Immature natural killer cell (primary cell): ENCODE results near the gene XYLT2. TPM values are rescaled to one million over a fixed set of nuclear protein-coding genes. Genes with fewer than 3 reads are reported as not detected.

Experiments
- DNase-seq, 3 donors: peaks; one replicate each; pipeline ENCODE4 v3.0.0; 2022; ENCODE audit warnings: mixed read lengths in 1 of 3
- H3K27ac Mint-ChIP-seq, 6 donors: one replicate each; pipeline ENCODE4 v1.8.0; 2020; ENCODE audit warnings: mixed read lengths in 6 of 6, mild to moderate bottlenecking in 5 of 6, inconsistent platforms in 4 of 6, moderate library complexity in 3 of 6
- H3K27me3 Mint-ChIP-seq, 3 donors: one replicate each; pipeline ENCODE4 v1.8.0; 2020 to 2021; ENCODE audit warnings: low read depth in 3 of 3, mild to moderate bottlenecking in 3 of 3, mixed read lengths in 3 of 3, moderate library complexity in 3 of 3, inconsistent platforms in 1 of 3
- H3K36me3 Mint-ChIP-seq, 3 donors: one replicate each; pipeline ENCODE4 v1.8.0; 2020; ENCODE audit warnings: mixed read lengths in 3 of 3, inconsistent platforms in 2 of 3, mild to moderate bottlenecking in 2 of 3
- H3K4me1 Mint-ChIP-seq, 2 donors: one replicate each; pipeline ENCODE4 v1.8.0; 2020; ENCODE audit warnings: inconsistent platforms in 2 of 2, mild to moderate bottlenecking in 2 of 2, mixed read lengths in 2 of 2, moderate library complexity in 1 of 2
- H3K4me3 Mint-ChIP-seq, 5 donors: one replicate each; pipeline ENCODE4 v1.8.0; 2020; ENCODE audit warnings: mild to moderate bottlenecking in 5 of 5, mixed read lengths in 5 of 5, inconsistent platforms in 3 of 5, moderate library complexity in 3 of 5
- H3K9me3 Mint-ChIP-seq, 6 donors: one replicate each; pipeline ENCODE4 v1.8.0; 2020; ENCODE audit warnings: mild to moderate bottlenecking in 6 of 6, mixed read lengths in 6 of 6, inconsistent platforms in 4 of 6, moderate library complexity in 3 of 6
- polyA plus RNA-seq, 3 donors: library from polyadenylated mRNA; unstranded; fragments of 300-500 nt; fragmentation: Illumina TruSeq; gene quantifications; one replicate each; pipeline ENCODE4 v1.2.3, GENCODE V29; 2021

The XYLT2 gene
- polyA plus RNA-seq, 3 donors from 2014 or later = 6.8 to 17.4 (median 7.1) TPM

GRCh38 chr17:50358177-50358576, 12.3 kb downstream of the XYLT2 start:
- peaks cover 8 to 10% of the 10 kb centered on the region in 2 donors for H3K4me1 Mint-ChIP-seq
- no peak for DNase-seq
- no peak overlapping the region for H3K27ac Mint-ChIP-seq

DNA sequence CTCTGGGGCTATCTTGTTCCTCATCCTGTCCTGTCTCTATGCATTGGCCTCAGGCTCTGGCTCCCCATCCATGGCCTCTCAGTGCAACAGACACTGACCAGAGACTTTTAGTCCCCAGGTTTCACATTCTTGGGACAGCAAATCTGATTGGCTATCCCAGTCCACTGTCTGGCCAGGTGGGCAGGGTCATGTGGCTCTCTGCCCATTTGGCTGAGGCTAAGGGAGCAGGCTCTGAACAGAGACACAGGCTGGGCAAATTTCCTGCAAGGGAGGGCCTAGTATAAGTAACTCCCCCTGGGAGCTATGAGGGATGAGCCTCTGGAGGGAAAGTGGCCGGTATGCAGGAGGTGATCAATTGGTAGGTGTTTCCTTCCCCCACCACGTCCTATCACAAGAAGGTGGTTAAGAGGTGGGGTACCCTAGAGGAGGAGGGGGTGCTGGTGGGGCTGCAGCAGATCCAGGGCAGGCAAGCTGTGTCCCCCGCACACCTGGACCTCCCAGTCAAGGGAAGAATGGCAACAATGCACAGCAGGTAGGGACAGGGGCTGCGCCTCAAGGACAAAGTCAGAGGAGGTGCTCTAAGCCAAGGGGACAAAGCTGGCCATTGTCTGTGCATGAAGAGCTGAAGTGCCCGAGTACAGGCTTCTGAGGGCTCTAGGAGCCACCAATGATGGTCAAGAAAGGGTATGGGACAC, 13.2 kb downstream of the XYLT2 start:
- Mint-ChIP-seq H3K27me3 (peaks cover 0 to 3% (median 0%) of the 10 kb centered on the region in 3 donors), H3K27ac (peak overlapping the region in 4 of 6 donors; percentile 12 to 71 (median 36))

More at GRCh38 chr17:50358177-50358576, 12.3 kb downstream of the XYLT2 start:
- peaks cover 0 to 3% (median 0%) of the 10 kb centered on the region in 3 donors for H3K27me3 Mint-ChIP-seq
- no peak overlapping the region for H3K4me3 Mint-ChIP-seq
- peaks cover 0 to 8% (median 0%) of the 10 kb centered on the region in 3 donors for H3K36me3 Mint-ChIP-seq
- no peaks in the 10 kb centered on the region for H3K9me3 Mint-ChIP-seq

GRCh38 chr17:50359998-50360461, 14.1 kb downstream of the XYLT2 start:
- Mint-ChIP-seq H3K27me3 (peaks cover 0 to 3% (median 0%) of the 10 kb centered on the region in 3 donors), H3K36me3 (peaks cover 0 to 8% (median 0%) of the 10 kb centered on the region in 3 donors), H3K27ac (no peak overlapping the region)

More for the DNA sequence above, 13.2 kb downstream of the XYLT2 start:
- no peaks in the 10 kb centered on the region for H3K9me3 Mint-ChIP-seq
- no peak for DNase-seq
- peaks cover 0 to 8% (median 0%) of the 10 kb centered on the region in 3 donors for H3K36me3 Mint-ChIP-seq
- no peak overlapping the region for H3K4me3 Mint-ChIP-seq
- H3K4me1 Mint-ChIP-seq = peaks cover 8 to 10% of the 10 kb centered on the region in 2 donors

DNA sequence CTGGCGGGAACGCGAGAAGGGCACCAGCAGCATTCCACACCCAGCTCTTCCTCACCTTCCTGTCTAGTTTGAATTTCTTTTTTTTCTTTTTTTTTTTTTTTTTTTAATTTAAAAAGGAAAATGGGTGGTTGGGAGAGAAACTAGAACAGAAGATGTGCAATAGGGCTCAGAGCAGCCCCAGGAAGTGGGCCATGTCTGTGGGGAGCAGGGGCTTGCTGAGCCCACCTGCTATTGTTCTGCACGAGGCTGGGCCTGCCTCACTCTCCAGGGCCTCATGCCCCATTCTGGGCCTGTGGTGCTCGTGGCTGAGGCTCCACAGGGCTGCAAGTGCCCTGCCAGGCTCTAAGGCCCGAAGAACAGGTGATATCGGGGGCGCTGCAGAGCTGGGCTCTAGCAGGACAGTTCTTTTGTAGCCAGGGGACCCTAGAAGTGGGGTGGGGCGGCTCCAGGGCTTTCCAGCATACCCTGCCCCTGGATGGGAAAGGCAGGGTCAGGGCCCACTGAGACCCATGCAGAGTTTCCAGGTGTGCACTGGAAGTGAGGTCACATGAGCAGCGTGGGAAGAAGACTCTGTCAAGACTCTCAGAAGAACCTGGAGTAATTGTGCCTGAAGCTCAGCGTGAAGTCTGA, 14.7 kb downstream of the XYLT2 start:
- H3K4me3 Mint-ChIP-seq = no peak overlapping the region
- peak overlapping the region in 1 of 6 donors; percentile 23 for H3K27ac Mint-ChIP-seq
- peaks cover 8 to 10% of the 10 kb centered on the region in 2 donors for H3K4me1 Mint-ChIP-seq
- DNase-seq = no peak
- H3K36me3 Mint-ChIP-seq = peaks cover 0 to 12% (median 0%) of the 10 kb centered on the region in 3 donors
- peaks cover 0 to 3% (median 0%) of the 10 kb centered on the region in 3 donors for H3K27me3 Mint-ChIP-seq
- H3K9me3 Mint-ChIP-seq = no peaks in the 10 kb centered on the region

More at GRCh38 chr17:50359998-50360461, 14.1 kb downstream of the XYLT2 start:
- H3K4me1 Mint-ChIP-seq = peaks cover 8 to 10% of the 10 kb centered on the region in 2 donors
- H3K4me3 Mint-ChIP-seq = no peak overlapping the region
- DNase-seq = no peak
- H3K9me3 Mint-ChIP-seq = no peaks in the 10 kb centered on the region

- H3K4me3 Mint-ChIP-seq = peak overlapping the region in 2 of 5 donors; percentile 4 to 11
- H3K36me3 Mint-ChIP-seq = peaks cover 0 to 12% (median 0%) of the 10 kb centered on the region in 3 donors
- H3K4me1 Mint-ChIP-seq = peaks cover 8 to 10% of the 10 kb centered on the region in 2 donors
- peak; percentile 48 to 59 (median 55) for DNase-seq
- peak overlapping the region; percentile 12 to 87 (median 67) for H3K27ac Mint-ChIP-seq
- no peaks in the 10 kb centered on the region for H3K9me3 Mint-ChIP-seq
- peaks cover 0 to 3% (median 0%) of the 10 kb centered on the region in 3 donors for H3K27me3 Mint-ChIP-seq
Measured at GRCh38 chr17:50361561-50362480, 15.9 kb downstream of the XYLT2 start.

GRCh38 chr17:50362661-50363060, 16.7 kb downstream of the XYLT2 start:
- H3K36me3 Mint-ChIP-seq = peaks cover 0 to 15% (median 1%) of the 10 kb centered on the region in 3 donors
- H3K4me1 Mint-ChIP-seq = peaks cover 8 to 10% of the 10 kb centered on the region in 2 donors
- peaks cover 0 to 3% (median 0%) of the 10 kb centered on the region in 3 donors for H3K27me3 Mint-ChIP-seq
- no peaks in the 10 kb centered on the region for H3K9me3 Mint-ChIP-seq
- peak overlapping the region in 5 of 6 donors; percentile 12 to 84 (median 60) for H3K27ac Mint-ChIP-seq
- H3K4me3 Mint-ChIP-seq = peak overlapping the region in 1 of 5 donors; percentile 11
- no peak for DNase-seq

DNA sequence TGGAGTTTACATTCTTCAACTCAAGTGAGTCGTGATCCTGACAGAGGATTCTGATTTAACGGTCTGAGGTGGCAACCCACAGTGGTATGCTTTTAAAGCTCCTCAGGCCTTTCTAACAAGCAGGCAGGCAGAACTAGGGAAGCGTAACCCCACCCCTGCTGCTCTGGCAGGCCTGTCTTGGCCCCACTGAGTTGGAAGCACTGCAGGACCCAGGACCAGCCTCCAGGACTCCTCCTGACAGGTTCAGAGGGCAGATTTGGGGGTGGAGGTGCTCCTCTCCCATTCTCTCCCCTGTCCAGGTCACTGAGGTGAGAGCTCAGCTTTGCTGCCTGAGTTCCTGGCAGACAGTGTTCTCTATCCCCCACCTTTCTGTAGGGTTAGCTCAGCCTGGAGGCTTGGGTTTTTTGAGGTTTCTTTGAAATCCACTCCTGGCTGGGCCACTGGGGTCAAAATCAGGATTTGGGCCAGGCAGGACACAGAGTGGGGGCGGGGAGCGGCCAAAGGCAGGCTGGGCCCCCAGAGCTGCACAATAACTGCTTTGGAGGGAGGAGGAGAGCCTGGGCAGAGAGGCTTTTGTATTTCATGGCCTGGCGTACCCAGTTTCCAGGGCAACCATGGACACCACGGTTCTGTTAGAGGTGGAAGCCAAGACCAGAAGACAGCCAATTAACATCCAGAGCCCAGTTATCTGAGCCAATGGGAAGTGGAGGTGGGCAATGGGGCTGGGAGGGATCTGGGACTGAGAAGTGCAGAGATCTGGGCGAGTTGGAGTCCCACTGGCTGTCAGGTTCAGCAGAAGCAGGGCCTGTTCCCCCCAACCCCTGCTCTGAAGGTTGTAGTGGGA, 17.5 kb downstream of the XYLT2 start:
- Mint-ChIP-seq H3K27ac (peak overlapping the region in 1 of 6 donors; percentile 34), H3K9me3 (no peaks in the 10 kb centered on the region), H3K27me3 (peaks cover 0 to 3% (median 0%) of the 10 kb centered on the region in 3 donors), H3K4me1 (peaks cover 8 to 10% of the 10 kb centered on the region in 2 donors), H3K36me3 (peaks cover 0 to 23% (median 3%) of the 10 kb centered on the region in 3 donors), H3K4me3 (no peak overlapping the region)
- DNase-seq = no peak

GRCh38 chr17:50364061-50364458, 18.1 kb downstream of the XYLT2 start:
- H3K4me1 Mint-ChIP-seq = peaks cover 8 to 10% of the 10 kb centered on the region in 2 donors
- peaks cover 0 to 22% (median 5%) of the 10 kb centered on the region in 3 donors for H3K36me3 Mint-ChIP-seq
- H3K4me3 Mint-ChIP-seq = no peak overlapping the region
- DNase-seq = no peak
- peaks cover 0 to 3% (median 0%) of the 10 kb centered on the region in 3 donors for H3K27me3 Mint-ChIP-seq
- H3K9me3 Mint-ChIP-seq = no peaks in the 10 kb centered on the region
- H3K27ac Mint-ChIP-seq = no peak overlapping the region

GRCh38 chr17:50364715-50365114, 18.8 kb downstream of the XYLT2 start:
- Mint-ChIP-seq H3K27ac (no peak overlapping the region), H3K4me1 (peaks cover 8 to 10% of the 10 kb centered on the region in 2 donors), H3K27me3 (peaks cover 0 to 3% (median 0%) of the 10 kb centered on the region in 3 donors), H3K36me3 (peaks cover 0 to 19% (median 8%) of the 10 kb centered on the region in 3 donors), H3K4me3 (no peak overlapping the region), H3K9me3 (no peaks in the 10 kb centered on the region)
- DNase-seq = no peak

DNA sequence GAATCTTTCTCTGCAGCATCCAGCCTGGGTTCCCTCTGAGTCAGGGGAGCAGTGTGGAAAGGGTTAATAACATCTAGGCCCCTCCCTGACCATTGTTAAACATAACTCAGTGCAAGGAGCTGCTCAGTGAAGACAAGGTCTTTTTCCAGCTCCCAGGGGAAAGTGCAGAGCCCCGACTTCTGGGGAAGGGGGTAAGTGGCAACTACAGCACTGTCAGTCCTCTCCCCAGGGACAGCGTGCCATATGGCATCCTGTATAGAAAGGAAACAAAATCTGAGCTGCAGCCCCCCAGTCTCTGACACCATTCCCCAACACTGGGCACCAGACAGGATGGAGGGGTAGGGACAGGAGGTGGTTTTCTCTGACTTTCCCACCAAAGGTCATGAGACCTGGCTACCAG, 19.2 kb downstream of the XYLT2 start:
- peaks cover 0 to 3% (median 0%) of the 10 kb centered on the region in 3 donors for H3K27me3 Mint-ChIP-seq
- H3K4me1 Mint-ChIP-seq = peaks cover 9 to 10% of the 10 kb centered on the region in 2 donors
- H3K27ac Mint-ChIP-seq = no peak overlapping the region
- no peak overlapping the region for H3K4me3 Mint-ChIP-seq
- peaks cover 0 to 19% (median 10%) of the 10 kb centered on the region in 3 donors for H3K36me3 Mint-ChIP-seq
- DNase-seq = no peak
- H3K9me3 Mint-ChIP-seq = no peaks in the 10 kb centered on the region

DNA sequence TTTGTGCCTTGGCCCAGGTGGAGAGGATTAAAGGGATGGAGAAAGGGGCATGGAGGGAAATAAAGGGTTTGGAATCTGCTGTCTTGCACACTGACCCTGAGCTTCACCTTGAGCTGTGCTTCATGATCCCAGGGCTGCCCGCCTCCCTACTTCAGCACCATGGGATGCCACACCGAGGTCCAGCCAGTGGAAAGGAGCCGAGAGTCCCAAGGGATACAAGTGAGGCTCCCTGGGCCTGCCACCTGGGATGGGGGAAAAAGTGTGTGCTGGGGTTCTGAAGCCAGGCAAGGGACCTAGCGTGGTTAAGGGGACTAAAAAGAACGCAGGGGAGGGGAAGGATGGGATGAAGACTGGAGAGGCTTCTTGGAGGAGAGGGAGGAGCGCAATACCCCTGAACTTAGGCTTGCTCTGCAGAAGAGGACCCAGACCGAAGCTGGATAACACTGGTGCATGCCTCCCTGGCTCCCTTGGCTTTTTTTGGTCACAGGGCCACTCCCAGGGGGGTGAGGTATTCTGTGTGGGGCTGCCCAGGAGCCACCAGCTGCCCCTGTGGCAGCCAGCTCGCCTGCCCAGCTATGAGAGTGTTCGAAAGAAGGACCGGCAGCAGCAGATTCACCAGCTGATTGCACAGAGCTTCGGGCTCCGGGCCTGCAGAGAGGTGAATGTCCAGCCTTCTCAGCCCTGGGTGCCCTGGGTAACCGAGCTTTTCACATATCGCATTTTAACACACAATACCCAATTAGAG, 19.9 kb downstream of the XYLT2 start:
- Mint-ChIP-seq H3K27ac (no peak overlapping the region), H3K36me3 (peaks cover 0 to 19% (median 10%) of the 10 kb centered on the region in 3 donors), H3K27me3 (peaks cover 0 to 3% (median 0%) of the 10 kb centered on the region in 3 donors), H3K4me3 (no peak overlapping the region), H3K9me3 (no peaks in the 10 kb centered on the region), H3K4me1 (peaks cover 10 to 14% of the 10 kb centered on the region in 2 donors)
- DNase-seq = no peak

- DNase-seq = no peak
- H3K27me3 Mint-ChIP-seq = peaks cover 0 to 2% (median 0%) of the 10 kb centered on the region in 3 donors
- H3K9me3 Mint-ChIP-seq = no peaks in the 10 kb centered on the region
- no peak overlapping the region for H3K4me3 Mint-ChIP-seq
- no peak overlapping the region for H3K27ac Mint-ChIP-seq
- H3K36me3 Mint-ChIP-seq = peaks cover 4 to 23% (median 10%) of the 10 kb centered on the region in 3 donors
- peaks cover 17 to 20% of the 10 kb centered on the region in 2 donors for H3K4me1 Mint-ChIP-seq
Measured at GRCh38 chr17:50367401-50367800, 21.5 kb downstream of the XYLT2 start.
